Neural cell (in vitro differentiated cells): ENCODE data around the gene RAB3IP. TPM values are rescaled to one million over a fixed set of nuclear protein-coding genes. Genes with fewer than 3 reads are reported as not detected.

Source experiments
- H2AFZ ChIP-seq: fragments of 200-600, 300-800 bp; sonication (generic), shearing (Covaris generic); 2 replicates; pipeline ENCODE4 v1.6.0; 2014; ENCODE audit warnings: low read depth, mild to moderate bottlenecking, antibody characterized with exemption, low read length, moderate library complexity
- H3F3A ChIP-seq: fragments of 200-600 bp; shearing (Covaris generic); 2 replicates; pipeline ENCODE4 v1.6.1; 2016; ENCODE audit warnings: mild to moderate bottlenecking, moderate library complexity, mixed read lengths, antibody characterized with exemption, low read length; ENCODE audit not compliant: insufficient read depth, poor library complexity, severe bottlenecking
- H3K27ac ChIP-seq: fragments of 200-600, 300-800 bp; sonication (generic), shearing (Covaris generic); 2 replicates; pipeline ENCODE4 v1.5.1; 2014; ENCODE audit warnings: mild to moderate bottlenecking, low read length, moderate library complexity
- H3K27me3 ChIP-seq: fragments of 300-800, 200-600 bp; sonication (generic), shearing (Covaris generic); 2 replicates; pipeline ENCODE4 v1.6.0; 2014; ENCODE audit warnings: mild to moderate bottlenecking, low read depth, low read length, moderate library complexity; ENCODE audit not compliant: insufficient read depth
- H3K36me3 ChIP-seq: fragments of 300-800, 200-600 bp; sonication (generic), shearing (Covaris generic); 2 replicates; pipeline ENCODE4 v1.5.1; 2014; ENCODE audit warnings: mild to moderate bottlenecking, antibody characterized with exemption, low read length, moderate library complexity; ENCODE audit not compliant: insufficient read depth
- H3K4me2 ChIP-seq: fragments of 300-800, 200-600 bp; sonication (generic), shearing (Covaris generic); 2 replicates; pipeline ENCODE4 v1.6.0; 2014; ENCODE audit warnings: mild to moderate bottlenecking, low read length
- H3K4me3 ChIP-seq: fragments of 300-800, 200-600 bp; sonication (generic), shearing (Covaris generic); 2 replicates; pipeline ENCODE4 v1.5.1; 2014; ENCODE audit warnings: mild to moderate bottlenecking, low read length, moderate library complexity
- H3K79me2 ChIP-seq: fragments of 200-600 bp; shearing (Covaris generic); replicated peaks from 2 replicates; pipeline ENCODE4 v1.6.0; 2014; ENCODE audit warnings: mild to moderate bottlenecking, low read length, moderate library complexity; ENCODE audit not compliant: insufficient read depth
- H3K9ac ChIP-seq: fragments of 300-800, 200-600 bp; sonication (generic), shearing (Covaris generic); 2 replicates; pipeline ENCODE4 v1.6.1; 2016; ENCODE audit warnings: mild to moderate bottlenecking, low read length, mixed read lengths
- H3K9me2 ChIP-seq: fragments of 200-600 bp; shearing (Covaris generic); 2 replicates; pipeline ENCODE4 v1.6.1; 2016; ENCODE audit warnings: mild to moderate bottlenecking, low read length, mixed read lengths; ENCODE audit not compliant: insufficient read depth
- H3K9me3 ChIP-seq: fragments of 200-600, 300-800 bp; sonication (generic), shearing (Covaris generic); 2 replicates; pipeline ENCODE4 v1.6.1; 2016; ENCODE audit warnings: mild to moderate bottlenecking, mixed run types, low read length, moderate library complexity, mixed read lengths
- H4K20me1 ChIP-seq: fragments of 200-600 bp; shearing (Covaris generic); 2 replicates; pipeline ENCODE4 v1.6.1; 2016; ENCODE audit warnings: mild to moderate bottlenecking, mixed run types; ENCODE audit not compliant: insufficient read depth
- EP300 ChIP-seq: fragments of 450-650 bp; conservative IDR thresholded peaks from 2 replicates; pipeline ENCODE4 v1.6.1; 2014; ENCODE audit warnings: antibody characterized with exemption, mild to moderate bottlenecking, moderate library complexity; ENCODE audit not compliant: poor library complexity, severe bottlenecking
- EZH2 ChIP-seq: fragments of 200-600, 300-800 bp; shearing (Covaris generic), sonication (generic); IDR thresholded peaks from 2 replicates; pipeline ENCODE4 v1.6.1; 2014; ENCODE audit warnings: antibody characterized with exemption, low read length, borderline replicate concordance, mild to moderate bottlenecking; ENCODE audit not compliant: insufficient read depth, poor library complexity, severe bottlenecking
- MXI1 ChIP-seq: fragments of 450-650 bp; conservative IDR thresholded peaks from 2 replicates; pipeline ENCODE4 v1.6.1; 2014; ENCODE audit warnings: antibody characterized with exemption, mild to moderate bottlenecking; ENCODE audit not compliant: poor library complexity, severe bottlenecking
- POLR2AphosphoS5 ChIP-seq: IDR thresholded peaks from 2 replicates; pipeline ENCODE4 v1.6.1; 2012
- SMC3 ChIP-seq: fragments of 450-650 bp; conservative IDR thresholded peaks from 2 replicates; pipeline ENCODE4 v1.6.1; 2014; ENCODE audit warnings: antibody characterized with exemption, mild to moderate bottlenecking, moderate library complexity; ENCODE audit not compliant: poor library complexity
- TAF1 ChIP-seq: IDR thresholded peaks from 2 replicates; pipeline ENCODE4 v1.6.1; 2012; ENCODE audit warnings: low read depth
- polyA plus RNA-seq: library from polyadenylated mRNA; depleted of rRNA; stranded (reverse); fragments of >200 nt; gene quantifications from 2 replicates; pipeline ENCODE4 v1.2.3, GENCODE V29; 2014
- TF ChIP-seq, protein P1 (sequence below): fragments of 450-650 bp; IDR thresholded peaks from 2 replicates; pipeline ENCODE4 v1.5.1; 2014; ENCODE audit warnings: antibody characterized with exemption, mild to moderate bottlenecking, moderate library complexity; ENCODE audit not compliant: poor library complexity, severe bottlenecking
- TF ChIP-seq, protein P2 (sequence below): IDR thresholded peaks from 2 replicates; pipeline ENCODE4 v1.6.1; 2012; ENCODE audit warnings: borderline replicate concordance

Gene RAB3IP
- polyA plus RNA-seq, 1 donor from 2014 or later, result 24.6 TPM

DNA sequence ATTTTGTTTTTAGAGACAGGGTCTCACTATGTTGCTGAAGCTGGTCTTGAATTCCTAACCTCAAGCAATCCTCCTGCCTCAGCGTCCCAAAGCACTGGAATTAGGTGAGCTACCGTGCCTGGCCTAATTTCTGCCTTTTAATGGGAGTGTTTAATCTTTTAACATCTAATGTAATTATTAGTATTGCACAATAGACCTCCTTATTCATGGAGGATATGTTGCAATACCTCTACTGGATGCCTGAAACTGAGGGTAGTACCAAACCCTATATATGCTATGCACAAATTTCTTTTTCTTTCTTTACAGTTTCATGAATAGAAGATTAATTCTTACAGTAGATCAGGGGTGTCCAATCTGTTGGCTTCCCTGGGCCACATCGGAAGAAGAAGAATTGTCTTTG is 134.1 kb downstream of the RAB3IP start:
- no peak overlapping the region for H3K4me3 ChIP-seq
- no peaks in the 10 kb centered on the region for H3K27me3 ChIP-seq
- no peaks in the 10 kb centered on the region for H3K36me3 ChIP-seq
- TF ChIP-seq, protein P1, sequence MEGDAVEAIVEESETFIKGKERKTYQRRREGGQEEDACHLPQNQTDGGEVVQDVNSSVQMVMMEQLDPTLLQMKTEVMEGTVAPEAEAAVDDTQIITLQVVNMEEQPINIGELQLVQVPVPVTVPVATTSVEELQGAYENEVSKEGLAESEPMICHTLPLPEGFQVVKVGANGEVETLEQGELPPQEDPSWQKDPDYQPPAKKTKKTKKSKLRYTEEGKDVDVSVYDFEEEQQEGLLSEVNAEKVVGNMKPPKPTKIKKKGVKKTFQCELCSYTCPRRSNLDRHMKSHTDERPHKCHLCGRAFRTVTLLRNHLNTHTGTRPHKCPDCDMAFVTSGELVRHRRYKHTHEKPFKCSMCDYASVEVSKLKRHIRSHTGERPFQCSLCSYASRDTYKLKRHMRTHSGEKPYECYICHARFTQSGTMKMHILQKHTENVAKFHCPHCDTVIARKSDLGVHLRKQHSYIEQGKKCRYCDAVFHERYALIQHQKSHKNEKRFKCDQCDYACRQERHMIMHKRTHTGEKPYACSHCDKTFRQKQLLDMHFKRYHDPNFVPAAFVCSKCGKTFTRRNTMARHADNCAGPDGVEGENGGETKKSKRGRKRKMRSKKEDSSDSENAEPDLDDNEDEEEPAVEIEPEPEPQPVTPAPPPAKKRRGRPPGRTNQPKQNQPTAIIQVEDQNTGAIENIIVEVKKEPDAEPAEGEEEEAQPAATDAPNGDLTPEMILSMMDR, result no peak
- TF ChIP-seq EZH2 (no peak), MXI1 (no peak), EP300 (no peak), POLR2AphosphoS5 (no peak), SMC3 (no peak), TAF1 (no peak)
- TF ChIP-seq, protein P2, sequence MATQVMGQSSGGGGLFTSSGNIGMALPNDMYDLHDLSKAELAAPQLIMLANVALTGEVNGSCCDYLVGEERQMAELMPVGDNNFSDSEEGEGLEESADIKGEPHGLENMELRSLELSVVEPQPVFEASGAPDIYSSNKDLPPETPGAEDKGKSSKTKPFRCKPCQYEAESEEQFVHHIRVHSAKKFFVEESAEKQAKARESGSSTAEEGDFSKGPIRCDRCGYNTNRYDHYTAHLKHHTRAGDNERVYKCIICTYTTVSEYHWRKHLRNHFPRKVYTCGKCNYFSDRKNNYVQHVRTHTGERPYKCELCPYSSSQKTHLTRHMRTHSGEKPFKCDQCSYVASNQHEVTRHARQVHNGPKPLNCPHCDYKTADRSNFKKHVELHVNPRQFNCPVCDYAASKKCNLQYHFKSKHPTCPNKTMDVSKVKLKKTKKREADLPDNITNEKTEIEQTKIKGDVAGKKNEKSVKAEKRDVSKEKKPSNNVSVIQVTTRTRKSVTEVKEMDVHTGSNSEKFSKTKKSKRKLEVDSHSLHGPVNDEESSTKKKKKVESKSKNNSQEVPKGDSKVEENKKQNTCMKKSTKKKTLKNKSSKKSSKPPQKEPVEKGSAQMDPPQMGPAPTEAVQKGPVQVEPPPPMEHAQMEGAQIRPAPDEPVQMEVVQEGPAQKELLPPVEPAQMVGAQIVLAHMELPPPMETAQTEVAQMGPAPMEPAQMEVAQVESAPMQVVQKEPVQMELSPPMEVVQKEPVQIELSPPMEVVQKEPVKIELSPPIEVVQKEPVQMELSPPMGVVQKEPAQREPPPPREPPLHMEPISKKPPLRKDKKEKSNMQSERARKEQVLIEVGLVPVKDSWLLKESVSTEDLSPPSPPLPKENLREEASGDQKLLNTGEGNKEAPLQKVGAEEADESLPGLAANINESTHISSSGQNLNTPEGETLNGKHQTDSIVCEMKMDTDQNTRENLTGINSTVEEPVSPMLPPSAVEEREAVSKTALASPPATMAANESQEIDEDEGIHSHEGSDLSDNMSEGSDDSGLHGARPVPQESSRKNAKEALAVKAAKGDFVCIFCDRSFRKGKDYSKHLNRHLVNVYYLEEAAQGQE, result no peak
- H2AFZ ChIP-seq, result no peak overlapping the region
- no peak overlapping the region for H3K27ac ChIP-seq
- H3K79me2 ChIP-seq, result no peaks in the 10 kb centered on the region
- no peaks in the 10 kb centered on the region for H3K9me2 ChIP-seq
- no peaks in the 10 kb centered on the region for H3F3A ChIP-seq
- H3K9me3 ChIP-seq, result no peaks in the 10 kb centered on the region
- no peaks in the 10 kb centered on the region for H4K20me1 ChIP-seq
- no peak overlapping the region for H3K4me2 ChIP-seq
- H3K9ac ChIP-seq, result no peak overlapping the region

Other genes starting within 250 kb of the RAB3IP start
- 414 and 458 TPM in 2 replicates for gene CCT2, start 153.4 kb upstream of the RAB3IP start, polyA plus RNA-seq
- gene LRRC10, start 128.0 kb upstream of the RAB3IP start, polyA plus RNA-seq, result not detected in 2 replicates
- 0.88 TPM in 1 of 2 replicates, not detected in the other for gene BEST3, start 39.6 kb upstream of the RAB3IP start, polyA plus RNA-seq
- gene MYRFL, start 86.4 kb downstream of the RAB3IP start, polyA plus RNA-seq, result not detected in 2 replicates